OCI-LY7 (cell line): Measurements from ENCODE around the gene MYOCOS. TPM values are rescaled to one million over a fixed set of nuclear protein-coding genes. Genes with fewer than 3 reads are reported as not detected.

Source experiments
- Bru-seq: library from RNA; stranded (reverse); fragments of 400-500 nt; gene quantifications from one replicate; lab custom pipeline; 2021; lab: Mats Ljungman, UMichigan
- BruChase-seq, 2 experiments: library from RNA; stranded (reverse); fragments of 400-500 nt; gene quantifications; one replicate each; lab custom pipeline; 2021; lab: Mats Ljungman, UMichigan
- BruUV-seq: library from RNA; stranded (reverse); fragments of 400-500 nt; replicated peaks from 2 replicates; lab custom pipeline; 2021; lab: Mats Ljungman, UMichigan
- CTCF ChIA-PET: fragments of 300-600 bp; sonication (Branson Sonifier 250); formaldehyde crosslinking; loops from one replicate; lab custom pipeline; 2022; ENCODE audit warnings: antibody characterized with exemption; ENCODE audit not compliant: unreplicated experiment; lab: Charles Lee
- POLR2A ChIA-PET: fragments of 300-600 bp; sonication (Branson Sonifier 250); formaldehyde crosslinking; loops from one replicate; lab custom pipeline; 2022; ENCODE audit warnings: antibody characterized with exemption; lab: Charles Lee
- DNase-seq: peaks from one replicate; pipeline ENCODE4 v3.0.0-alpha.2; 2015; ENCODE audit warnings: low spot score
- H2AFZ ChIP-seq: fragments of 200-600 bp; sonication (generic), shearing (Covaris generic); 2 replicates; pipeline ENCODE4 v1.6.1; 2014; ENCODE audit warnings: mild to moderate bottlenecking, antibody characterized with exemption, low read length, moderate library complexity
- H3K27ac ChIP-seq: fragments of 200-600 bp; sonication (generic); 2 replicates; pipeline ENCODE4 v1.5.1; 2014; ENCODE audit warnings: mixed run types, low read depth, mild to moderate bottlenecking, moderate library complexity, low read length, inconsistent platforms; ENCODE audit not compliant: poor library complexity, severe bottlenecking
- H3K36me3 ChIP-seq: fragments of 200-600 bp; sonication (generic); 2 replicates; pipeline ENCODE4 v1.6.1; 2014; ENCODE audit warnings: mild to moderate bottlenecking, antibody characterized with exemption, low read length, moderate library complexity, mixed read lengths; ENCODE audit not compliant: insufficient read depth
- H3K4me1 ChIP-seq: fragments of 200-600 bp; sonication (generic); 2 replicates; pipeline ENCODE4 v1.5.1; 2014; ENCODE audit warnings: mild to moderate bottlenecking, low read length; ENCODE audit not compliant: insufficient read depth, poor library complexity, severe bottlenecking
- H3K4me2 ChIP-seq: fragments of 200-600 bp; sonication (generic); 2 replicates; pipeline ENCODE4 v1.6.1; 2014; ENCODE audit warnings: mild to moderate bottlenecking, low read length
- H3K4me3 ChIP-seq: fragments of 200-600 bp; sonication (generic); 2 replicates; pipeline ENCODE4 v1.5.1; 2014; ENCODE audit warnings: mild to moderate bottlenecking, low read depth, low read length; ENCODE audit not compliant: poor library complexity, severe bottlenecking
- H3K79me2 ChIP-seq: fragments of 200-600 bp; sonication (generic); 2 replicates; pipeline ENCODE4 v1.6.1; 2016; ENCODE audit warnings: low read depth, mild to moderate bottlenecking, low read length, moderate library complexity, mixed read lengths; ENCODE audit not compliant: insufficient read depth
- H3K9me2 ChIP-seq: fragments of 200-600 bp; sonication (generic); 2 replicates; pipeline ENCODE4 v1.6.1; 2016; ENCODE audit warnings: mild to moderate bottlenecking, low read length, mixed read lengths; ENCODE audit not compliant: insufficient read depth
- H3K9me3 ChIP-seq: fragments of 200-600 bp; sonication (generic); 2 replicates; pipeline ENCODE4 v1.6.1; 2014; ENCODE audit warnings: mild to moderate bottlenecking, mixed run types, low read length, mixed read lengths
- H4K20me1 ChIP-seq: fragments of 200-600 bp; sonication (generic); 2 replicates; pipeline ENCODE4 v1.6.1; 2014; ENCODE audit warnings: mild to moderate bottlenecking, antibody characterized with exemption, low read length, moderate library complexity, mixed read lengths; ENCODE audit not compliant: insufficient read depth
- CTCF ChIP-seq: fragments of 200-600 bp; sonication (generic); conservative IDR thresholded peaks from 2 replicates; pipeline ENCODE4 v1.5.1; 2014; ENCODE audit warnings: mild to moderate bottlenecking, antibody characterized with exemption, low read length, moderate library complexity, mixed read lengths
- EZH2phosphoT487 ChIP-seq: fragments of 200-600 bp; sonication (generic); IDR thresholded peaks from 2 replicates; pipeline ENCODE4 v1.6.1; 2018; ENCODE audit warnings: low read depth, borderline replicate concordance, mild to moderate bottlenecking, mixed run types, antibody characterized with exemption, low read length, moderate library complexity, mixed read lengths
- intact Hi-C: fragments of 100-400 bp; cut with micrococcal nuclease; formaldehyde crosslinking; loops from one replicate; pipeline ENCODE4 v1.10.0; 2022; ENCODE audit not compliant: unreplicated experiment
- long read RNA-seq: library from polyadenylated mRNA; stranded (forward); transcript quantifications from one replicate; pipeline ENCODE4 v2.0.0, GENCODE V29; 2022
- total RNA-seq, 2 experiments: library from RNA; depleted of rRNA in 1 of 2; stranded (reverse); fragments of >200 nt in 1 of 2; shearing (Covaris generic) in 1 of 2; gene quantifications; 2 replicates each; pipeline ENCODE4 v1.2.3, GENCODE V29; 2014 to 2022

MYOCOS gene
- total RNA-seq (2014; rRNA removed; shearing (Covaris generic)), result 0.16 TPM in 1 of 2 replicates, not detected in the other
- total RNA-seq (2022), result 0.21 and 0.22 TPM in 2 replicates
- Bru-seq, nascent RNA, result percentile 20 among the genes with signal in this experiment
- percentile 22 among the genes with signal in this experiment for BruChase-seq, experiment 1, labeled RNA remaining after a 6-hour chase
- percentile 24 among the genes with signal in this experiment for BruChase-seq, experiment 2, labeled RNA remaining after a 2-hour chase
- long read RNA-seq, result 0 reads

GRCh38 chr1:171622152-171622462 is at the start of gene MYOCOS:
TSS of gene MYOCOS (plus strand) at chr1:171622243. CDS start at chr1:171623884, 1,641 bp downstream.
- BruUV-seq, result no TSS peak
- H3K4me2 ChIP-seq, result no peak within 1 kb of the TSS
- H3K9me3 ChIP-seq, result no peaks in the 10 kb centered on the region
- no peaks in the 10 kb centered on the region for H4K20me1 ChIP-seq
- POLR2A ChIA-PET, result interaction anchor here (0.6 kb wide), 1 partner anchor 177 kb away, joined by 4 read pairs; no protein-coding TSS in a partner anchor
- H3K36me3 ChIP-seq, result no peaks in the 10 kb centered on the region
- TF ChIP-seq EZH2phosphoT487, result no peak
- no peak for TF ChIP-seq CTCF
- no peak within 1 kb of the TSS for H2AFZ ChIP-seq
- DNase-seq, result no peak
- no peaks in the 10 kb centered on the region for H3K79me2 ChIP-seq
- no peak within 1 kb of the TSS for H3K27ac ChIP-seq
- H3K4me3 ChIP-seq, result no peak within 1 kb of the TSS
- intact Hi-C loops, result no loop called here
- H3K4me1 ChIP-seq, result no peaks in the 10 kb centered on the region
- CTCF ChIA-PET, result no interaction called here
- H3K9me2 ChIP-seq, result no peaks in the 10 kb centered on the region

- Histone ChIP-seq H3K27ac (no peak overlapping the region), H3K4me1 (no peaks in the 10 kb centered on the region), H2AFZ (no peak overlapping the region), H3K79me2 (no peaks in the 10 kb centered on the region; the same call in 1 of the 2 replicates), H4K20me1 (0 out of 2 replicates have a peak, but pooled peaks cover 3% of the 10 kb centered on the region), H3K9me3 (no peaks in the 10 kb centered on the region), H3K36me3 (peaks cover 92% of the 10 kb centered on the region), H3K9me2 (no peaks in the 10 kb centered on the region), H3K4me2 (no peak overlapping the region), H3K4me3 (no peak overlapping the region)
- DNase-seq, result no peak
- TF ChIP-seq CTCF (no peak), EZH2phosphoT487 (no peak)
- ChIA-PET POLR2A (no interaction called here), CTCF (no interaction called here)
- BruUV-seq, result no TSS peak
- intact Hi-C loops, result loop anchor here (5.0 kb wide), 1 partner anchor 49 kb away; no protein-coding TSS in a partner anchor
Measured at GRCh38 chr1:171576144-171576543, 45.9 kb upstream of the MYOCOS start.

- intact Hi-C loops, result no loop called here
- Histone ChIP-seq H3K9me2 (no peaks in the 10 kb centered on the region), H3K36me3 (peaks cover 96% of the 10 kb centered on the region), H3K79me2 (no peaks in the 10 kb centered on the region), H4K20me1 (0 out of 2 replicates have a peak, but pooled peaks cover 3% of the 10 kb centered on the region), H3K9me3 (no peaks in the 10 kb centered on the region), H3K4me3 (no peak overlapping the region), H3K4me1 (no peaks in the 10 kb centered on the region), H2AFZ (no peak overlapping the region), H3K27ac (no peak overlapping the region), H3K4me2 (no peak overlapping the region)
- DNase-seq, result no peak
- POLR2A ChIA-PET, result interaction anchor here (0.6 kb wide), 1 partner anchor 1049 kb away, joined by 3 read pairs; the partner anchor contains the start of gene GORAB
- CTCF ChIA-PET, result no interaction called here
- TF ChIP-seq EZH2phosphoT487, result no peak
- TF ChIP-seq CTCF, result no peak
- no TSS peak for BruUV-seq
Measured at GRCh38 chr1:171581226-171581625, 40.8 kb upstream of the MYOCOS start.
